Measurements from ENCODE around the gene TTC39B.

DNA sequence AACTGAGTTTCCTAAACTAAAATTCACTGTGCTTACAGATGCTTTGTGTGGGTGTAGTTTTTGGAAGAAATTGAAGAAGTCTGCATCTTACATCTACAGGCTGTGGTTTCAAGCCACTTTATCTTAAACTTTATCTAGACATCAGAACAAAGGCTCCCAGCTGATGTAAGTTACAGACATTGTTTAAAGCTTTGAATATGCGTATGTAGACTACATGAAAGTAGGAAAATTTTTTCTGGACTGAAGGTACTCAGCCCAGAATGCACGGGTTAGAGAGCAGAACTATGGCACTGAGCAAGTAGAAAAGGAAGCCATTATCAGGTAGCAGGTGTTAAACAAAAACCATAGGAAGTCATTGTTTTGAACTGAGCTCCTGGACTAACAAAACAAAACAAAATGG, 185.4 kb downstream of the TTC39B start:
- TF ChIP-seq, protein P1, sequence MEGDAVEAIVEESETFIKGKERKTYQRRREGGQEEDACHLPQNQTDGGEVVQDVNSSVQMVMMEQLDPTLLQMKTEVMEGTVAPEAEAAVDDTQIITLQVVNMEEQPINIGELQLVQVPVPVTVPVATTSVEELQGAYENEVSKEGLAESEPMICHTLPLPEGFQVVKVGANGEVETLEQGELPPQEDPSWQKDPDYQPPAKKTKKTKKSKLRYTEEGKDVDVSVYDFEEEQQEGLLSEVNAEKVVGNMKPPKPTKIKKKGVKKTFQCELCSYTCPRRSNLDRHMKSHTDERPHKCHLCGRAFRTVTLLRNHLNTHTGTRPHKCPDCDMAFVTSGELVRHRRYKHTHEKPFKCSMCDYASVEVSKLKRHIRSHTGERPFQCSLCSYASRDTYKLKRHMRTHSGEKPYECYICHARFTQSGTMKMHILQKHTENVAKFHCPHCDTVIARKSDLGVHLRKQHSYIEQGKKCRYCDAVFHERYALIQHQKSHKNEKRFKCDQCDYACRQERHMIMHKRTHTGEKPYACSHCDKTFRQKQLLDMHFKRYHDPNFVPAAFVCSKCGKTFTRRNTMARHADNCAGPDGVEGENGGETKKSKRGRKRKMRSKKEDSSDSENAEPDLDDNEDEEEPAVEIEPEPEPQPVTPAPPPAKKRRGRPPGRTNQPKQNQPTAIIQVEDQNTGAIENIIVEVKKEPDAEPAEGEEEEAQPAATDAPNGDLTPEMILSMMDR (IDR thresholded peaks at IDR 0.05) = no peak
- no peak for TF ChIP-seq POLR2A (IDR thresholded peaks at IDR 0.05)
